ENCODE measurements around the gene OSBPL6. TPM values are rescaled to one million over a fixed set of nuclear protein-coding genes. Genes with fewer than 3 reads are reported as not detected.
A peak's percentile ranks its signal among the peaks of the same experiment; 100 is the strongest.

Gene OSBPL6
- polyA plus RNA-seq, 10 donors: 4.6 to 7.0 (median 6.0) TPM

GRCh38 chr2:178271629-178272333 lies 77.5 kb downstream of the OSBPL6 start:
- peak; percentile 59 to 87 (median 85) for DNase-seq

- no peak for DNase-seq
Observed at GRCh38 chr2:178273787-178274360, 79.6 kb downstream of the OSBPL6 start.

GRCh38 chr2:178275600-178275999 lies 81.3 kb downstream of the OSBPL6 start:
- DNase-seq: no peak

- DNase-seq: peak in 1 of 3 donors; percentile 36
Observed at GRCh38 chr2:178277741-178278197, 83.5 kb downstream of the OSBPL6 start.

- peak in 1 of 3 donors; percentile 74 for DNase-seq
Observed at GRCh38 chr2:178279142-178279541, 84.8 kb downstream of the OSBPL6 start.

- DNase-seq: no peak
Observed at GRCh38 chr2:178279636-178280035, 85.3 kb downstream of the OSBPL6 start.

GRCh38 chr2:178280244-178280852 lies 86.0 kb downstream of the OSBPL6 start:
- peak; percentile 40 to 59 (median 42) for DNase-seq

GRCh38 chr2:178282075-178282815 lies 87.9 kb downstream of the OSBPL6 start:
- peak in 2 of 3 donors; percentile 22 to 34 for DNase-seq

- DNase-seq: no peak
Observed at GRCh38 chr2:178283341-178283918, 89.1 kb downstream of the OSBPL6 start.

GRCh38 chr2:178284613-178285286 lies 90.4 kb downstream of the OSBPL6 start:
- no peak for DNase-seq

- no peak for DNase-seq
Observed at GRCh38 chr2:178285287-178285615, 90.9 kb downstream of the OSBPL6 start.

- DNase-seq: no peak
Observed at GRCh38 chr2:178286636-178287035, 92.3 kb downstream of the OSBPL6 start.

- no peak for DNase-seq
Observed at GRCh38 chr2:178287652-178288344, 93.5 kb downstream of the OSBPL6 start.

- DNase-seq: no peak
Observed at GRCh38 chr2:178291703-178292102, 97.4 kb downstream of the OSBPL6 start.

- DNase-seq: no peak
Observed at GRCh38 chr2:178292586-178292985, 98.3 kb downstream of the OSBPL6 start.

- DNase-seq: no peak
Observed at GRCh38 chr2:178295115-178295514, 100.8 kb downstream of the OSBPL6 start.

- no peak for DNase-seq
Observed at GRCh38 chr2:178295906-178296305, 101.6 kb downstream of the OSBPL6 start.

- no peak for DNase-seq
Observed at GRCh38 chr2:178296394-178297090, 102.2 kb downstream of the OSBPL6 start.

- DNase-seq: no peak
Observed at GRCh38 chr2:178297091-178297411, 102.7 kb downstream of the OSBPL6 start.

GRCh38 chr2:178298785-178299212 lies 104.5 kb downstream of the OSBPL6 start:
- DNase-seq: peak in 1 of 3 donors; percentile 13
